Panc1 (cell line): ENCODE data around the gene ATXN2.

Experiments
- POLR2AphosphoS5 ChIP-seq: IDR thresholded peaks from 2 replicates; pipeline ENCODE4 v1.6.1; 2012; ENCODE audit warnings: mild to moderate bottlenecking, low read depth, low read length, moderate library complexity
- SIN3A ChIP-seq: IDR thresholded peaks from 2 replicates; pipeline ENCODE4 v1.6.1; 2012; ENCODE audit warnings: low read depth, mild to moderate bottlenecking, low read length, moderate library complexity, borderline replicate concordance; ENCODE audit not compliant: insufficient read depth
- TF ChIP-seq, protein P1 (sequence below): fragments of 450-650 bp; IDR thresholded peaks from 2 replicates; pipeline ENCODE4 v1.5.1; 2017; ENCODE audit warnings: mild to moderate bottlenecking
- TF ChIP-seq, protein P2 (sequence below), 2 experiments: IDR thresholded peaks; 2 replicates each; pipeline ENCODE4 v1.6.1; 2011 to 2012; ENCODE audit warnings: low read depth in 2 of 2, control low read depth in 1 of 2, low read length in 1 of 2, mild to moderate bottlenecking in 1 of 2, moderate library complexity in 1 of 2; ENCODE audit not compliant: insufficient read depth in 1 of 2

GRCh38 chr12:111640506-111640905 lies 41.4 kb upstream of the ATXN2 start:
- TF ChIP-seq, protein P1, sequence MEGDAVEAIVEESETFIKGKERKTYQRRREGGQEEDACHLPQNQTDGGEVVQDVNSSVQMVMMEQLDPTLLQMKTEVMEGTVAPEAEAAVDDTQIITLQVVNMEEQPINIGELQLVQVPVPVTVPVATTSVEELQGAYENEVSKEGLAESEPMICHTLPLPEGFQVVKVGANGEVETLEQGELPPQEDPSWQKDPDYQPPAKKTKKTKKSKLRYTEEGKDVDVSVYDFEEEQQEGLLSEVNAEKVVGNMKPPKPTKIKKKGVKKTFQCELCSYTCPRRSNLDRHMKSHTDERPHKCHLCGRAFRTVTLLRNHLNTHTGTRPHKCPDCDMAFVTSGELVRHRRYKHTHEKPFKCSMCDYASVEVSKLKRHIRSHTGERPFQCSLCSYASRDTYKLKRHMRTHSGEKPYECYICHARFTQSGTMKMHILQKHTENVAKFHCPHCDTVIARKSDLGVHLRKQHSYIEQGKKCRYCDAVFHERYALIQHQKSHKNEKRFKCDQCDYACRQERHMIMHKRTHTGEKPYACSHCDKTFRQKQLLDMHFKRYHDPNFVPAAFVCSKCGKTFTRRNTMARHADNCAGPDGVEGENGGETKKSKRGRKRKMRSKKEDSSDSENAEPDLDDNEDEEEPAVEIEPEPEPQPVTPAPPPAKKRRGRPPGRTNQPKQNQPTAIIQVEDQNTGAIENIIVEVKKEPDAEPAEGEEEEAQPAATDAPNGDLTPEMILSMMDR = no peak
- TF ChIP-seq POLR2AphosphoS5 (no peak), SIN3A (no peak)
- TF ChIP-seq, protein P2, sequence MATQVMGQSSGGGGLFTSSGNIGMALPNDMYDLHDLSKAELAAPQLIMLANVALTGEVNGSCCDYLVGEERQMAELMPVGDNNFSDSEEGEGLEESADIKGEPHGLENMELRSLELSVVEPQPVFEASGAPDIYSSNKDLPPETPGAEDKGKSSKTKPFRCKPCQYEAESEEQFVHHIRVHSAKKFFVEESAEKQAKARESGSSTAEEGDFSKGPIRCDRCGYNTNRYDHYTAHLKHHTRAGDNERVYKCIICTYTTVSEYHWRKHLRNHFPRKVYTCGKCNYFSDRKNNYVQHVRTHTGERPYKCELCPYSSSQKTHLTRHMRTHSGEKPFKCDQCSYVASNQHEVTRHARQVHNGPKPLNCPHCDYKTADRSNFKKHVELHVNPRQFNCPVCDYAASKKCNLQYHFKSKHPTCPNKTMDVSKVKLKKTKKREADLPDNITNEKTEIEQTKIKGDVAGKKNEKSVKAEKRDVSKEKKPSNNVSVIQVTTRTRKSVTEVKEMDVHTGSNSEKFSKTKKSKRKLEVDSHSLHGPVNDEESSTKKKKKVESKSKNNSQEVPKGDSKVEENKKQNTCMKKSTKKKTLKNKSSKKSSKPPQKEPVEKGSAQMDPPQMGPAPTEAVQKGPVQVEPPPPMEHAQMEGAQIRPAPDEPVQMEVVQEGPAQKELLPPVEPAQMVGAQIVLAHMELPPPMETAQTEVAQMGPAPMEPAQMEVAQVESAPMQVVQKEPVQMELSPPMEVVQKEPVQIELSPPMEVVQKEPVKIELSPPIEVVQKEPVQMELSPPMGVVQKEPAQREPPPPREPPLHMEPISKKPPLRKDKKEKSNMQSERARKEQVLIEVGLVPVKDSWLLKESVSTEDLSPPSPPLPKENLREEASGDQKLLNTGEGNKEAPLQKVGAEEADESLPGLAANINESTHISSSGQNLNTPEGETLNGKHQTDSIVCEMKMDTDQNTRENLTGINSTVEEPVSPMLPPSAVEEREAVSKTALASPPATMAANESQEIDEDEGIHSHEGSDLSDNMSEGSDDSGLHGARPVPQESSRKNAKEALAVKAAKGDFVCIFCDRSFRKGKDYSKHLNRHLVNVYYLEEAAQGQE (IDR thresholded peaks at IDR 0.05; ENCODE audit: insufficient read depth in 1 of 2, low read depth in 2 of 2, low read length in 1 of 2) = no peak
